ENCODE data around the gene GATM. TPM values are rescaled to one million over a fixed set of nuclear protein-coding genes. Genes with fewer than 3 reads are reported as not detected.

Gene GATM
- total and polyA plus RNA-seq, 2 experiments from 2014 or later, result 87.6 to 268 TPM

DNA sequence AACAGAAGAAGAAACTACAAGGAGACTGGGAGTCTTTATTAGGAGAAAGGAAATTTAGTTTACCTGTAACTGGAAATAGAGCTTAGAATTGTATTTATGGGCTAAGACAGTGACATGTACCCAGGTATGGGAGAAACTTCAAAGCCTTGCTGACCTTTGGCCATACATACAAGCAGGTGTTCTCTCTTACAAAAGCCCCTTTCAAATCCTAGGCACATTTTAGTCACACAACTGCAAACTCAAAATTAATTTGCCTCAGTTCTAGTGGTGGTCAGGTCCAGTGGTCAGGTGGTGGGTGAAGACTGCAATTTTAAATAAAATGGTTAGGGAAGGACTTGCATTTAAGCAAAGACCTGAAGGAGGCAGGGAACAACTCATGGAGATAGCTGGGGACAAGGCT, 30.4 kb downstream of the GATM start:
- no peaks in the 10 kb centered on the region for H3K9me3 ChIP-seq (ENCODE audit: low read depth)
- H2AFZ ChIP-seq, result no peak overlapping the region
- no peaks in the 10 kb centered on the region for H3K79me2 ChIP-seq
- peaks cover 26% of the 10 kb centered on the region for H3K4me1 ChIP-seq (ENCODE audit: insufficient read depth)
- H3K27me3 ChIP-seq, result no peaks in the 10 kb centered on the region
- H3K4me3 ChIP-seq, result no peak overlapping the region
- H3K9me2 ChIP-seq (replicated peaks; ENCODE audit: insufficient read depth), result no peaks in the 10 kb centered on the region
- no peak for TF ChIP-seq EZH2 (IDR thresholded peaks at IDR 0.05; ENCODE audit: borderline replicate concordance)
- TF ChIP-seq CTCF (IDR thresholded peaks at IDR 0.05; ENCODE audit: poor library complexity), result no peak
- TF ChIP-seq EZH2phosphoT487 (IDR thresholded peaks at IDR 0.05; ENCODE audit: low read depth, severe bottlenecking, unreplicated experiment), result no peak
- H4K20me1 ChIP-seq (ENCODE audit: insufficient read depth, poor library complexity, severe bottlenecking), result no peaks in the 10 kb centered on the region
- H3K36me3 ChIP-seq (replicated peaks; ENCODE audit: insufficient read depth, low read depth), result no peaks in the 10 kb centered on the region
- peak overlapping the region; percentile 28 for H3K27ac ChIP-seq
- DNase-seq (ENCODE audit: low spot score), result no peak
- peak overlapping the region; percentile 12 for H3K4me2 ChIP-seq

DNA sequence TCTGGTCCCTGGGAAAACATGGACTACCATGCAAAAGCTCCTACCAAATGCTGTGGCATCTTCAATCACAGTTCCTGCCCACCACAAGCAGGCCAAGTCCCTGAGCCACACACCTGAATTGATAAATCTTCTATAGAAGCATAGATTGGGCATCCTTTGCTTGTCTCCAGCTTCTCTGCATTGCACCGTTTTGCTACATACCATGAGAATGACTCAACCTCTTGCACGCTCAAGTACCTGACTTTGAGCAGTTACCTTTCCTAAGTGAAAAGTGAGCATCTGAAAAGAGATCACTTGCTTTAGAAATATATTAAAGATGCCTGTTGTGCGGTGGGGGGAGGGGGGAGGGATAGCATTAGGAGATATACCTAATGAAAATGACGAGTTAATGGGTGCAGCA, 31.3 kb downstream of the GATM start:
- Histone ChIP-seq H3K79me2 (no peaks in the 10 kb centered on the region), H3K9me2 (replicated peaks; ENCODE audit: insufficient read depth) (no peaks in the 10 kb centered on the region), H3K9me3 (ENCODE audit: low read depth) (no peaks in the 10 kb centered on the region), H3K27ac (peak overlapping the region; percentile 8), H3K4me2 (no peak overlapping the region), H4K20me1 (ENCODE audit: insufficient read depth, poor library complexity, severe bottlenecking) (no peaks in the 10 kb centered on the region), H3K4me1 (ENCODE audit: insufficient read depth) (peaks cover 26% of the 10 kb centered on the region), H3K4me3 (no peak overlapping the region), H3K36me3 (replicated peaks; ENCODE audit: insufficient read depth, low read depth) (no peaks in the 10 kb centered on the region), H3K27me3 (no peaks in the 10 kb centered on the region), H2AFZ (no peak overlapping the region)
- 49% methylated on average over 4 of the region's 4 CpGs for WGBS (ENCODE audit: low lambda C conversion rate, missing lambda C conversion rate)
- TF ChIP-seq EZH2phosphoT487 (IDR thresholded peaks at IDR 0.05; ENCODE audit: low read depth, severe bottlenecking, unreplicated experiment) (no peak), CTCF (IDR thresholded peaks at IDR 0.05; ENCODE audit: poor library complexity) (no peak), EZH2 (IDR thresholded peaks at IDR 0.05; ENCODE audit: borderline replicate concordance) (no peak)
- DNase-seq (ENCODE audit: low spot score), result no peak

DNA sequence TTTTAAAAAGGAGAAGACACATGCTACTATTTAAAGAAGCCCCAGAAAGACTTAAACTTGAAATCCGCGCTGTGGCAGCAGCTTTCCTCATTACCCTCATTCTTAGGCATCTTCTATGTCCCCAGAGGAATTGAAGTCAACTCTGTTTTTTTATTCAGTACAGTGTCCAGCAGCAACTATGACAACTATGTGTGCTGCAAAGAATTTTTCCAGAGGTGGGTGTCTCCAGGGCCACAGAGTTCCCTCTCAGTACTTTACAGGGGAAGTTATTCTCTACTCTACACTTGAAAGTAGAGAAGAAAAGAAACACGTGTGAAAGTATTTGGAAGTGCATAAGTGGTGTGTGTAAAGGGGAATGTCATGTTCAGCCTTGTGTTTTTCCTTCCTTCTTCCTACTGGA, 32.0 kb downstream of the GATM start:
- no peaks in the 10 kb centered on the region for H3K36me3 ChIP-seq (replicated peaks; ENCODE audit: insufficient read depth, low read depth)
- H3K4me2 ChIP-seq, result no peak overlapping the region
- H3K4me1 ChIP-seq (ENCODE audit: insufficient read depth), result peaks cover 26% of the 10 kb centered on the region
- no peaks in the 10 kb centered on the region for H3K9me3 ChIP-seq (ENCODE audit: low read depth)
- H3K27ac ChIP-seq, result peak overlapping the region; percentile 8
- DNase-seq (ENCODE audit: low spot score), result no peak
- 59% methylated on average over 3 of the region's 3 CpGs for whole genome bisulfite sequencing (ENCODE audit: low lambda C conversion rate, missing lambda C conversion rate)
- H3K27me3 ChIP-seq, result no peaks in the 10 kb centered on the region
- no peak overlapping the region for H3K4me3 ChIP-seq
- no peaks in the 10 kb centered on the region for H3K9me2 ChIP-seq (replicated peaks; ENCODE audit: insufficient read depth)
- no peaks in the 10 kb centered on the region for H3K79me2 ChIP-seq
- no peak overlapping the region for H2AFZ ChIP-seq
- H4K20me1 ChIP-seq (ENCODE audit: insufficient read depth, poor library complexity, severe bottlenecking), result no peaks in the 10 kb centered on the region
- TF ChIP-seq EZH2phosphoT487 (IDR thresholded peaks at IDR 0.05; ENCODE audit: low read depth, severe bottlenecking, unreplicated experiment), result no peak
- TF ChIP-seq CTCF (IDR thresholded peaks at IDR 0.05; ENCODE audit: poor library complexity), result no peak
- no peak for TF ChIP-seq EZH2 (IDR thresholded peaks at IDR 0.05; ENCODE audit: borderline replicate concordance)
